ENCODE data around the gene ENTPD8. TPM values are rescaled to one million over a fixed set of nuclear protein-coding genes. Genes with fewer than 3 reads are reported as not detected.

Gene ENTPD8
- polyA plus RNA-seq, 3 donors = not detected

GRCh38 chr9:137462986-137463930, 22.1 kb upstream of the ENTPD8 start:
- Mint-ChIP-seq H3K36me3 (no peaks in the 10 kb centered on the region), H3K27me3 (ENCODE audit: low read depth in 3 of 3) (peaks cover 7 to 22% (median 11%) of the 10 kb centered on the region in 3 donors), H3K4me3 (peak overlapping the region in 1 of 2 donors; percentile 51), H3K27ac (no peak overlapping the region), H3K9me3 (peaks cover 0 to 14% (median 7%) of the 10 kb centered on the region in 7 donors), H3K4me1 (peaks cover 3% of the 10 kb centered on the region)
- no peak overlapping the region for H2AFZ ChIP-seq (ENCODE audit: insufficient read depth, low read depth, low read length, poor library complexity, severe bottlenecking)
- H3K27ac ChIP-seq (ENCODE audit: low read depth in 1 of 2, low read length in 2 of 2) = no peak overlapping the region
- peak in 1 of 3 donors; percentile 3 for DNase-seq
- H3K36me3 ChIP-seq (replicated peaks in 1 of 2; ENCODE audit: control insufficient read depth in 1 of 2, insufficient read depth in 2 of 2, low read length in 2 of 2) = no peaks in the 10 kb centered on the region
- intact Hi-C loops (cut with micrococcal nuclease) = loop anchor here in 1 of 2 donors (10.0 kb wide), 1 partner anchor 142 kb away; the partner anchor contains the start of gene ARRDC1
- no peak overlapping the region for H3K9ac ChIP-seq (ENCODE audit: insufficient read depth, low read length, poor library complexity, severe bottlenecking)
- H3K4me3 ChIP-seq (replicated peaks in 1 of 3; ENCODE audit: low read depth in 2 of 3, low read length in 3 of 3) = no peak overlapping the region
- peaks cover 0 to 15% of the 10 kb centered on the region in 2 donors for H3K27me3 ChIP-seq (ENCODE audit: control insufficient read depth in 2 of 2, insufficient read depth in 2 of 2, low read length in 2 of 2)
- WGBS (ENCODE audit: insufficient coverage) = 92% methylated on average over 28 of the region's 30 CpGs
- H3K4me2 ChIP-seq (replicated peaks; ENCODE audit: extremely low read depth, low read length, poor library complexity, severe bottlenecking) = no peak overlapping the region
- H4K20me1 ChIP-seq (ENCODE audit: insufficient read depth, low read length) = no peaks in the 10 kb centered on the region
- TF ChIP-seq CTCF (IDR thresholded peaks at IDR 0.05) = no peak
- no peaks in the 10 kb centered on the region for H3K79me2 ChIP-seq (ENCODE audit: insufficient read depth, low read length)
- H3K9me3 ChIP-seq (replicated peaks in 1 of 2; ENCODE audit: control insufficient read depth in 1 of 2, insufficient read depth in 1 of 2, low read length in 2 of 2) = peaks cover 14 to 15% of the 10 kb centered on the region in 2 donors
- peaks cover 13 to 25% of the 10 kb centered on the region in 2 donors for H3K4me1 ChIP-seq (ENCODE audit: control insufficient read depth in 1 of 2, insufficient read depth in 2 of 2, low read length in 2 of 2)

- Histone ChIP-seq H3K79me2 (ENCODE audit: insufficient read depth, low read length) (no peaks in the 10 kb centered on the region), H3K27ac (ENCODE audit: low read depth in 1 of 2, low read length in 2 of 2) (no peak overlapping the region), H3K4me2 (replicated peaks; ENCODE audit: extremely low read depth, low read length, poor library complexity, severe bottlenecking) (no peak overlapping the region), H3K4me1 (ENCODE audit: control insufficient read depth in 1 of 2, insufficient read depth in 2 of 2, low read length in 2 of 2) (peaks cover 18 to 32% of the 10 kb centered on the region in 2 donors), H3K4me3 (replicated peaks in 1 of 3; ENCODE audit: low read depth in 2 of 3, low read length in 3 of 3) (no peak overlapping the region), H4K20me1 (ENCODE audit: insufficient read depth, low read length) (no peaks in the 10 kb centered on the region), H3K36me3 (replicated peaks in 1 of 2; ENCODE audit: control insufficient read depth in 1 of 2, insufficient read depth in 2 of 2, low read length in 2 of 2) (no peaks in the 10 kb centered on the region), H2AFZ (ENCODE audit: insufficient read depth, low read depth, low read length, poor library complexity, severe bottlenecking) (peak overlapping the region; percentile 29), H3K27me3 (ENCODE audit: control insufficient read depth in 2 of 2, insufficient read depth in 2 of 2, low read length in 2 of 2) (peaks cover 0 to 15% of the 10 kb centered on the region in 2 donors), H3K9me3 (replicated peaks in 1 of 2; ENCODE audit: control insufficient read depth in 1 of 2, insufficient read depth in 1 of 2, low read length in 2 of 2) (peaks cover 14 to 15% of the 10 kb centered on the region in 2 donors), H3K9ac (ENCODE audit: insufficient read depth, low read length, poor library complexity, severe bottlenecking) (no peak overlapping the region)
- Mint-ChIP-seq H3K27me3 (ENCODE audit: low read depth in 3 of 3) (peaks cover 7 to 22% (median 11%) of the 10 kb centered on the region in 3 donors), H3K9me3 (peaks cover 0 to 14% (median 7%) of the 10 kb centered on the region in 7 donors), H3K4me3 (peak overlapping the region in 1 of 2 donors; percentile 51), H3K4me1 (peaks cover 3% of the 10 kb centered on the region), H3K27ac (no peak overlapping the region), H3K36me3 (no peaks in the 10 kb centered on the region)
- WGBS (ENCODE audit: insufficient coverage) = 92% methylated on average over 25 of the region's 25 CpGs
- DNase-seq = peak in 1 of 3 donors; percentile 3
- TF ChIP-seq CTCF (IDR thresholded peaks at IDR 0.05) = no peak
- intact Hi-C loops (cut with micrococcal nuclease) = loop anchor here in 1 of 2 donors (10.0 kb wide), 1 partner anchor 142 kb away; the partner anchor contains the start of gene ARRDC1
Observed at GRCh38 chr9:137462396-137462985, 21.3 kb upstream of the ENTPD8 start.

Data from CD14-positive monocyte (primary cell).